Glomerular endothelial cell (primary cell): ENCODE data around the gene PRF1. TPM values are rescaled to one million over a fixed set of nuclear protein-coding genes. Genes with fewer than 3 reads are reported as not detected.
"Not testable (repeated sequence)": the region's sequence is repeated elsewhere in the genome, so short reads cannot be mapped to it uniquely, and the experiment has no call there.

Source experiments
- DNase-seq: peaks from one replicate; pipeline ENCODE4 v3.0.0-alpha.2; 2011; ENCODE audit warnings: low read depth, low spot score; ENCODE audit errors: extremely low read depth
- total RNA-seq: library from RNA; depleted of rRNA; stranded (reverse); fragments of >200 nt; gene quantifications from 2 replicates; pipeline ENCODE4 v1.2.3, GENCODE V29; 2015

PRF1 gene
- total RNA-seq, 1 donor from 2014 or later, result not detected

GRCh38 chr10:70594161-70594560 lies 8.4 kb downstream of the PRF1 start:
- DNase-seq, result no peak

DNA sequence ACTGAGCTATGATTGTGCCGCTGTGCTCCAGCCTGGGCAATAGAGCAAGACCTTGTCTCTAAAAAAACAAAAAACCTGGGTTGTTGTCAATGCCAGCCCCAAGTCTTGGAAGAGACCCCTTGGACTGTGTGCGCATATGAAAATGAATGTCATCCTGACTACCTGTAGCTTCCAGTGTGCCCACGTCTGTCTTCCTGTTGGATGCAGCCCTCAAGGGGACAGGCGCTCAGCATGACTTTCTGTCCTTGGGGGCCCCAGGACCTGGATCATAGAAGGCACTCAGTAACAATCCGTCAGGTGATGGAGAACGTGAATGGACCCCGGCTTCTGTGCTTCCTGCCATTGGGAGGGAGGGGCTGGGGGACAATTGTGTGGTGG lies 9.0 kb downstream of the PRF1 start:
- no peak for DNase-seq

GRCh38 chr10:70592746-70593512 lies 9.6 kb downstream of the PRF1 start:
- no peak for DNase-seq

- no peak for DNase-seq
Measured at GRCh38 chr10:70592186-70592735, 10.3 kb downstream of the PRF1 start.

GRCh38 chr10:70590655-70591416 lies 11.7 kb downstream of the PRF1 start:
- no peak for DNase-seq

DNA sequence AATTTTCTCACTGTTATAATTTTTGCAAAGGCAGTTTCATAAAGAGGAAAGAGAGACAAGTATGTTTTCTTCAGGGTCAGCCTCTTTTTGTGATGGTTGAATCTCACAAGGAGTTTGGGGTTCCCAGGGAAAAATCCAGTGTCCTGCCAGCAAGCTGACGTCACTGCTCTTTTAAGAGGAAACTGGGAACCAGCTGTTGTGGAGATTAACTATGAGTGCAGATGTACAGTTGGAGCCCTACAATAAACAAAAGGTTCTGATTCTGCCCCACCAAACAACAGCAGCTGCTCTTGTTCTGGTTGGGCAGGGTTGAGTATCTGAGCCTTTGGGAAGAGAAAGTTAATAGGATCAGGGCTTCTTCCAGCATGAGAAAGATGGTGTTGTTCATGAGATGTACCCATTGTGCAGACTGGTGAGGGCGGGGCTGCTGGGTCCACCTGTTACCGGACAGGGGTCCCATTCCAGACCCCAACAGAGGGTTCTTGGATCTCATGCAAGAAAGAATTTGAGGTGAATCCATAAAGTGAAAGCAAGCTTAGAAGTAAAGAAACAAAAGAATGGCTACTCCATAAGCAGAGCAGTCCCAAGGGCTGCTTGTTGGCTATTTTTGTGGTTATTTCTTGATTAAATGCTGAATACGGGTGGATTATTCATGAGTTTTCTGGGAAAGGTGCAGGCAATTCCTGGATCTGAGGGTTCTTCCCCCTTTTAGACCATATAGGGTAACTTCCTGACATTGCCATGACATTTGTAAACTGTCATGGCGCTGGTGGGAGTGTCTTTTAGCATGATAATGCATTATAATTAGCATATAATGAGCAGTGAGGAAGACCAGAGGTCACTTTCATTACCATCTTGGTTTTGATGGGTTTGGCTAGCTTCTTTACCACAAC lies 12.5 kb downstream of the PRF1 start:
- no peak for DNase-seq

GRCh38 chr10:70588859-70589570 lies 13.5 kb downstream of the PRF1 start:
- no peak for DNase-seq

- DNase-seq, result no peak
Measured at GRCh38 chr10:70588255-70588654, 14.3 kb downstream of the PRF1 start.

DNA sequence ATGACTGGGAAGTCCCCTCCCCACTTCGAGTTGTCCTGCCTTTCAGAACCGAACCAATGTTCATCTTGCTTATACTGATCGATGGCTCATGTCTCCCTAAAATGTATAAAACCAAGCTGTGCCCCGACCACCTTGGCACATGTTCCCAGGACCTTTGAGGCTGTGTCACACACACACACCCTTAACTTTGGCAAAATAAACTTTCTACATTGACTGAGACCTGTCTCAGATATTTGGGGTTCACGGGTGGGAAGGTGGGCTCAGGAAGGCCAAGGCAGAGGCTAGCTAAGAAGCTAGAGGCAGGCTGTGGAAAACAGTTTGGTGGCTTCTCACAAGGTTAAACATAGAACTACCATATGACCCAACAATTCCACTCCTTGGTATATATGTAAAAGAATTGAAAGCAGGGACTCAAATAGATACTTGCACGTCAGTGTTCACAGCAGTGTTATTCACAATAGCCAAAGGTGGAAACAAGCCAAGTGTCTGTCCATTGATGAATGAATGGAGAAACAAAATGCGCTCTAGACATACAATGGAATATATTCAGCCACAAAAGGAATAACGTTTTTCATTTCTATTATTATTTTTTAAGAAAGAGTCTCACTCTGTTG lies 15.4 kb downstream of the PRF1 start:
- no peak for DNase-seq

DNA sequence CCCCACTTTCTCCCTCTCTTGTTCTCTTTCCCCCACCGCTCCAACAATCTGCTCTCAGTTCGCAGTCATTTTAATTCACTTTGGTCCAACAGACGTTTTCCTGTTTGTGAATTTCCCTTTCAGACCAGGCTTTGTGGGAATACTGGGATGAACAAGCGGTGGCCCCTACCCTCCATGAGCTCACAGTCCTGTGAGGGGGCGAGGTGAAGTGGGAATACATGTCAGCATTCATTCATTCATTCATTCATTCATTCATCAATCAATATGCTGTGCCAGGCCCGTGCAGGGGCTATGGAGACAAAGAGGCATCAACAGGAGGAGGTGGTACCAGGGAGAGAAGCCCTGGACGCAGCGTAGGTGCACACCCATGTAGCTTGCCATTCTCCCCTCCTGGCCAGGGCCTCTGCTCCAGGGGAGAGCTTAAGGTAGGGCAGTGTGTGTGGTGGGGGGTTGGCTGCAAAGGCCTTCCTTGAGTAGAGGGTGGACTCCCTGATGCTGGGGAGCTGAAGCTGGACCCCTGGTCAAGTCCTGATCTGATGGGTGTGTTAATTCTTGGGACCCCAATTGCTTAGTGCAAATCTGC lies 16.1 kb downstream of the PRF1 start:
- no peak for DNase-seq

DNA sequence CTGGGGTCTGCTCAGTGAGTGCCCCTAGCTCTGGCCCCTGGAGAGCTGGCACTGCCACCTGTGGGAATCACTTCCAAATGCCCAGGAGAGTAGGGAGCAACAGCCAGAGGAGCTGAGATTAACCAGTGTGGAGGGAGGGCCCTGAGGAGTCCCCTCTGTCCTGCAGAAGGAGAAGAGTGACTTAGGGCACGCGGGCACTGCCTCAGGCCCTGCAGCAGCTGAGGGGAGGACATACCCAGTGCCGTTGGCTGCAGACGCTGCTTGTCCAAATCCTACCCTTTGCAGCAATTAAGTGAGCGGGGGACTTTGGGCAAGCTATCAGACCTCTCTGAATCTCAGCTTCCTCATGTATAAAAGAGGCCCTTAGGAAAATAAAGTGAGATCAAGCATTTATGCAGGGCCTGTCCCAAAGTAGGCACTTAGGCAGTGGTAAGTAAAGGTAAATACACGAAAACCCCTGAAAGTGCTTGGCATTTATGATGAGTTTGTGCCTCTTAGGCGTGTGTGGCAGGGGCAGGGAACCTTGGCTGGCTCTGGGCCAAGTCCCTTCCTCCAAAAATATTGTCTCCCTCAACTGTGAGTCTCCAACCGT lies 16.9 kb downstream of the PRF1 start:
- no peak for DNase-seq

- DNase-seq, result no peak
Measured at GRCh38 chr10:70584909-70585544, 17.5 kb downstream of the PRF1 start.

GRCh38 chr10:70584366-70584765 lies 18.2 kb downstream of the PRF1 start:
- no peak for DNase-seq

DNA sequence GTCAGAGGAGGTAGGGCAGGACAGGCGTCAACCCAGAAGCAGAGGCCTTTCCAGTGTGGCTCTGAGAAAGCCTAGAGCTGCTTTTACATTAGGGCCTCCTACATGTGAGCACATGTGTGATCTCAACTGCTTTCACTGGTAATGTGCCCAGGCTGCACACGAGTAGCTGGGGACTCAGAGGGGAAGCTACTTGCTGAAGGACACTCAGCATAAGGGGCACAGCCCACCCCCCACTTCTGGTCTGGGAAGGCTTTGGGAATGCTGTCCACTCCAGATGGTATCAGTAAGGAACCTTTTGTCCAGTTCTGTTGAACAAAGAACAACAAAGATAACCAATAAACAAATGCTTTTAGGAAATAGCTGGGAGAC lies 18.9 kb downstream of the PRF1 start:
- no peak for DNase-seq

- DNase-seq, result no peak
Measured at GRCh38 chr10:70582793-70583668, 19.5 kb downstream of the PRF1 start.

GRCh38 chr10:70581176-70581575 lies 21.4 kb downstream of the PRF1 start:
- not testable (repeated sequence) for DNase-seq

DNA sequence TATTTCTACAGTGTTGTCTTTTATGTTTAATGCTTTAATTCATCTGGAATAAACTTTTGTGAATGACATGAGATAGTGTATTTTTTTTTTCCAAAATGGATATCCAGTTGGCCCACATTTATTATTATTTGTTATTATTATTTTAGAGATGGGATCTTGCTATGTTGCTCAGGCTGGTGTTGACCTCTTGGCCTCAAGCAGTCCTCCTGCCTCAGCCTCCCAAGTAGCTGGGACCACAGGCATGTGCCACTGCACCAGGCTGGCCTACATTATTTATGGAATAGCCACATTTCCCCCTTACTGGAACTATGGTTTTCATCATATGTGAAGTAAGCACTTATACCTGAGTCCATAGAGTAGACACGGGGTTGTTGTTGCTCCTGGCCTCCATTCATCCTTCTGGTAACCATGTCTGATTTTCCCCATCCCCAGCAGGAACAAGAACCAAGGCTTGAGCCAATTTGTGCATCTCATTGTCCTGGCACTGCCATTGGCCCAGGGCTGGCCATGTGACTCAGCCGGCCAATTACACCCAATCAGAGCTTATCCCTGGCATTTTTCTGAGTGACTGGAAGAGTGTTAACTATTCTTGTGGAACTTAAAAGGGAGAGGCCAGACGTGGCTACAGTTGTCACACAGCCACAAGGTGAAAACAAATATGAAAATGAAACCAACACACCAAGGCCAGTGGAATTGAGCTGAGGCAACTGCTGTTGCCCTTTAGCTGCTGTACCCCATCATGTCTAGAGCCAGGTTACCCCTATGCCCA lies 23.1 kb downstream of the PRF1 start:
- DNase-seq, result no peak
